ENCODE measurements around the gene DPEP3. TPM values are rescaled to one million over a fixed set of nuclear protein-coding genes. Genes with fewer than 3 reads are reported as not detected.

Gene DPEP3
- total and polyA plus RNA-seq, 7 donors: 0.09 to 0.46 (median 0.27) TPM; not detected in 4

DNA sequence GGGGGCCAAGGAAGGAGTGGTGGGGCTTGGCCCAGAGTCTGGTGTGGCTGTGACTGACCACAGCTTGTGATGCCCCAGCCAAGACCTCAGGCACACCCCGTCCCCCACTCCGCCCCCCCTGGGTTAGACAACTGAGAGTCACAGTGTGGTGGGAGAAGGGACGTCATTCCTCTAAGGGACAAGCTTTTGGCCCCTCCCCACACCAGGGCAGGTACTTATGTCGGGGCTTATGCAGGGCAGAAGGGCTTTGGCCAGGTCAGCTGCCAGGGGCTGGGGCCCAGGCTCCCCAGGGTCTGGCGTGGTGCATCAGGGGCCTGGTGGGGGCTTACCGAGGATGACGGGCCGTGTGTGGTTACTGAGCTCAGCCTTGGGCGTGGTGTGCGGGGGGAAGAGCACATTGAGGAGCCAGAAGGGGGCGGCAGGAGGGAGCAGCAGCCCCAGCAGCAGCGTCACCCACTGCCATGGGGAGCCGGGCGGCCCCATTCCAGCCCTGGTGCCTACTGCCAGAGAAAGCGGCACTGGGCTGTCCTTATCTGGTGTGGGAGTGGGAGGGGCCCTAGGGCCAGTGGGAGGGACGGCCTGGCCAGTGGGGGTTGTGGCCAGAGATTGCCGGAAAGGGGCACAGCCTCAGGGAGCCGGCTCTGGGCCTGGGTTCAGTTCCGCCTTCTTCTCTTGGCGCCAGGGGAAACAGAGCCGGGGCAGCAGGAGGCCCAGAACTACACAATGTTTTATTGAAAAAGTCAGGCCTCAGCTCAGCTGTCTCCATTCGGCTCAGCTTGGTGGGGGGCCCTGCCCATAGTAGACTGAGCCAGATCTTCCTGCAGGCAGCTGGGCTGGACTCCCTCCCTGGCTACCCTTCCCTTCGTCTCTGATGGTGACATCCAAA lies 36.4 kb downstream of the DPEP3 start, which contains the start of gene LCAT:
Gene LCAT, minus strand, starts transcription at position 502 of the 886 bp plus-strand sequence. Its CDS starts 19 bp downstream, at position 483.
- peaks cover 38 to 78% (median 51%) of the 10 kb centered on the region in 4 donors for H3K36me3 ChIP-seq
- TF ChIP-seq POLR2AphosphoS5 (IDR thresholded peaks at IDR 0.05) (peak; percentile 45 to 76 (median 73)), EP300 (IDR thresholded peaks at IDR 0.05) (no peak)
- DNase-seq: peak; percentile 92
- H3K9me3 ChIP-seq: no peaks in the 10 kb centered on the region
- H3K27ac ChIP-seq: peak within 1 kb of the TSS; percentile 70 to 85 (median 84)
- H3K27me3 ChIP-seq: no peaks in the 10 kb centered on the region
- H3K4me3 ChIP-seq: peak within 1 kb of the TSS in 2 of 4 donors; percentile 6 to 7
- intact Hi-C loops (cut with DNase I): no loop called here
- peaks cover 0 to 46% (median 38%) of the 10 kb centered on the region in 4 donors for H3K4me1 ChIP-seq
- WGBS, 2 donors: 26 to 70% methylated on average over 23 of the region's 23 CpGs

DNA sequence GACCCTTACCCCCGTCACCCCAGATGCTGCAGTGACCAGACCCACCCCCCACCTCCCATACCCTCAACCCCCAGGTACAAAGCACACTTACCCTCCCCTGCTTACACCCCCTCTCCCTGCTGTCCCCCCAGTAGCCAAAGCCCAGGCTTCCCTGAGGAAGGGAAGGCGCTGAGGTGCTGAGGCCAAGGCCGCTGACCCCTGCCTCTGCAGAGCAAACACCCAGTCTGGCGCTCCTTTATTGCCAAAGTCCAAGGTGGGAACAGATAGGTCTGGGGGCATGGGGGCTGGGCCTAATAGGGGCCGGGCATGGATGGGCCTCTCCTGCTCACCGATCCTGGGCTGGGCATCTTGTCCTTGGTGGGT lies 37.1 kb downstream of the DPEP3 start:
- intact Hi-C loops (cut with DNase I): no loop called here
- TF ChIP-seq, protein P1, sequence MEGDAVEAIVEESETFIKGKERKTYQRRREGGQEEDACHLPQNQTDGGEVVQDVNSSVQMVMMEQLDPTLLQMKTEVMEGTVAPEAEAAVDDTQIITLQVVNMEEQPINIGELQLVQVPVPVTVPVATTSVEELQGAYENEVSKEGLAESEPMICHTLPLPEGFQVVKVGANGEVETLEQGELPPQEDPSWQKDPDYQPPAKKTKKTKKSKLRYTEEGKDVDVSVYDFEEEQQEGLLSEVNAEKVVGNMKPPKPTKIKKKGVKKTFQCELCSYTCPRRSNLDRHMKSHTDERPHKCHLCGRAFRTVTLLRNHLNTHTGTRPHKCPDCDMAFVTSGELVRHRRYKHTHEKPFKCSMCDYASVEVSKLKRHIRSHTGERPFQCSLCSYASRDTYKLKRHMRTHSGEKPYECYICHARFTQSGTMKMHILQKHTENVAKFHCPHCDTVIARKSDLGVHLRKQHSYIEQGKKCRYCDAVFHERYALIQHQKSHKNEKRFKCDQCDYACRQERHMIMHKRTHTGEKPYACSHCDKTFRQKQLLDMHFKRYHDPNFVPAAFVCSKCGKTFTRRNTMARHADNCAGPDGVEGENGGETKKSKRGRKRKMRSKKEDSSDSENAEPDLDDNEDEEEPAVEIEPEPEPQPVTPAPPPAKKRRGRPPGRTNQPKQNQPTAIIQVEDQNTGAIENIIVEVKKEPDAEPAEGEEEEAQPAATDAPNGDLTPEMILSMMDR (IDR thresholded peaks at IDR 0.05): no peak
- no peak for TF ChIP-seq EP300 (IDR thresholded peaks at IDR 0.05)
- no peak for TF ChIP-seq POLR2AphosphoS5 (IDR thresholded peaks at IDR 0.05)
- TF ChIP-seq POLR2A (IDR thresholded peaks at IDR 0.05): no peak
- H3K4me3 ChIP-seq: no peak overlapping the region
- WGBS, 2 donors: 57 to 82% methylated on average over 6 of the region's 6 CpGs
- DNase-seq: no peak
- H3K27ac ChIP-seq: peak overlapping the region; percentile 70 to 85 (median 84)
- no peaks in the 10 kb centered on the region for H3K9me3 ChIP-seq
- H3K4me1 ChIP-seq: peaks cover 0 to 46% (median 38%) of the 10 kb centered on the region in 4 donors
- no peaks in the 10 kb centered on the region for H3K27me3 ChIP-seq
- peaks cover 32 to 71% (median 45%) of the 10 kb centered on the region in 4 donors for H3K36me3 ChIP-seq

DNA sequence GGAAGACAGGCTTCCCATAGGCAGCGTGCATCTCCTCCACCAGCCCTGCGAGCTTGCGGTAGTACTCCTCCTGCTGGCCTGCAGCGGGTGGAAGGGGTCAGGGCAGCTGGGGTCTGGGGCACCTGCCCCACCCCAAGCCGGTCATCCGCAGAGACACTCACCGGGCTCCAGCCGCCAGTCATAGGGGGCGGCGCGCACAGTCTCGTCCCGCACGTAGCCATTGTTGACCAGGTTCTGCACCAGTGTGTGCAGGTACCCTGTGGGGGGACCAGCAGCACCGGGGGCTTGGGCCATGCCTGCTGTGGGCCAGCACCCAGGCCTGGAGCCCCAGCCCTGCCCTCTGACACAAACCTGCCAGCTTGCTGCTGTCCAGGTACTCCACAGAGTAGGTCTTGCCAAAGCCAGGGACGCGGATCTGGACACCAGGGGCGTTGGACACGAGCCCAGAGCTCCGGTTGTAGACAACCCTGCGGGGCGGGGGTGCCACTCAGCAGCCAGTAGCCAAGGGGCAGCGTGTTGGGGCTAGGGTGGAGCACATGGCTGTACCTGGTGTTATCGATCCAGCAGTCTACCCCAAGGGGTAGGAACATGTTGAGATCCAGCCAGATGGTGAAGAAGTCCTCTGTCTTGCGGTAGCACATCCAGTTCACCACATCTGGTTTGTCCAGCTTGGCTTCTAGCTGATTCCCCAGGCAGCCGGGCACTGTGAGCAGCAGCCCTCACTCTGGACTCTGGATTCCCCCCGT lies 37.6 kb downstream of the DPEP3 start:
- Histone ChIP-seq H3K9me3 (no peaks in the 10 kb centered on the region), H3K36me3 (peaks cover 26 to 66% (median 39%) of the 10 kb centered on the region in 4 donors), H3K27me3 (no peaks in the 10 kb centered on the region), H3K27ac (peak overlapping the region; percentile 70 to 85 (median 84)), H3K4me1 (peaks cover 0 to 46% (median 38%) of the 10 kb centered on the region in 4 donors), H3K4me3 (no peak overlapping the region)
- intact Hi-C loops (cut with DNase I): no loop called here
- WGBS, 2 donors: 76 to 91% methylated on average over 27 of the region's 27 CpGs
- TF ChIP-seq, protein P1 (IDR thresholded peaks at IDR 0.05): no peak
- TF ChIP-seq POLR2AphosphoS5 (IDR thresholded peaks at IDR 0.05): peak in 1 of 4 donors; percentile 38
- DNase-seq: no peak

DNA sequence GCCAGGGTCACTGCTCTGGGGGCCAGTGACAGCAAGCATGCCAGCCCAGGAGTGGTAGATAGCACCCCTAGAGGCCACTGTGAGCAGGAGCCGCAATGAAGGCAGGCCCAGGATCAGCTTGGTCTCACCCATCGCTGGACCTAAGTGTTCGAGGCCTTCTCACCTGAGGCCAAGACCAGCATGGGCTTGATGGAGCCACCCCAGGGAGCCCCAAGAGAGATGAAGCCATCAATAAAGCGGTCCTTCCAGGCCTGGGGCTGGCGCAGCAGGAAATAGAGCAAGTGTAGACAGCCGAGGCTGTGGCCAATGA lies 38.1 kb downstream of the DPEP3 start:
- intact Hi-C loops (cut with DNase I): no loop called here
- Histone ChIP-seq H3K4me3 (no peak overlapping the region), H3K4me1 (peaks cover 0 to 51% (median 42%) of the 10 kb centered on the region in 4 donors), H3K27ac (peak overlapping the region in 3 of 4 donors; percentile 70 to 85 (median 84)), H3K27me3 (no peaks in the 10 kb centered on the region), H3K9me3 (no peaks in the 10 kb centered on the region), H3K36me3 (peaks cover 21 to 60% (median 34%) of the 10 kb centered on the region in 4 donors)
- no peak for DNase-seq
- TF ChIP-seq, protein P1 (IDR thresholded peaks at IDR 0.05): peak; percentile 22 to 55 (median 50)
- TF ChIP-seq EP300 (IDR thresholded peaks at IDR 0.05): no peak
- 57 to 78% methylated on average over 6 of the region's 6 CpGs for WGBS, 2 donors

All from sigmoid colon (tissue), 7 donors.